HepG2 (cell line): ENCODE results near the gene ZNF546. TPM values are rescaled to one million over a fixed set of nuclear protein-coding genes. Genes with fewer than 3 reads are reported as not detected.

Experiments used
- CCAR2 ChIP-seq: fragments of 200-400 bp; formaldehyde crosslinking; optimal IDR thresholded peaks from 2 replicates; pipeline ENCODE3; 2018; ENCODE audit warnings: low read depth, mild to moderate bottlenecking, low read length, moderate library complexity
- RFX3 ChIP-seq: IDR thresholded peaks from 2 replicates; pipeline ENCODE4 v1.6.1; 2016; ENCODE audit warnings: missing biosample characterization, missing genetic modification reagents
- SIN3A ChIP-seq: IDR thresholded peaks from 2 replicates; pipeline ENCODE4 v1.6.1; 2011; ENCODE audit warnings: low read depth, mild to moderate bottlenecking, control low read depth, low read length, borderline replicate concordance
- WIZ ChIP-seq: sonication (generic); formaldehyde crosslinking; IDR thresholded peaks from 2 replicates; pipeline ENCODE4 v1.5.1; 2020; ENCODE audit warnings: mild to moderate bottlenecking, missing genetic modification reagents
- ZFP62 ChIP-seq: sonication (generic); formaldehyde crosslinking; IDR thresholded peaks from 2 replicates; pipeline ENCODE4 v1.4.0; 2020; ENCODE audit warnings: missing genetic modification reagents
- ZNF382 ChIP-seq: sonication (generic); formaldehyde crosslinking; IDR thresholded peaks from 2 replicates; pipeline ENCODE4 v1.5.0; 2020; ENCODE audit warnings: missing genetic modification reagents, mild to moderate bottlenecking, borderline replicate concordance
- ZNF446 ChIP-seq: sonication (generic); formaldehyde crosslinking; IDR thresholded peaks from 2 replicates; pipeline ENCODE4 v1.5.0; 2020; ENCODE audit warnings: mild to moderate bottlenecking, missing genetic modification reagents
- ZNF484 ChIP-seq: sonication (generic); formaldehyde crosslinking; IDR thresholded peaks from 2 replicates; pipeline ENCODE4 v1.5.1; 2020; ENCODE audit warnings: mild to moderate bottlenecking, low read depth, missing genetic modification reagents, borderline replicate concordance
- ZNF883 ChIP-seq: sonication (generic); formaldehyde crosslinking; IDR thresholded peaks from 2 replicates; pipeline ENCODE4 v1.5.1; 2020; ENCODE audit warnings: mild to moderate bottlenecking, missing genetic modification reagents; ENCODE audit errors: not compliant biosample characterization
- polyA plus RNA-seq, 8 experiments: library from polyadenylated mRNA; depleted of rRNA in 3 of 8; stranded (reverse) in 7 of 8; unstranded in 1 of 8; fragments of >200 nt; fragmentation: Illumina TruSeq in 4 of 8; extraction: Trizol in 4 of 8; gene quantifications; 2 replicates each; pipeline versions ENCODE4 v1.2.1 to v1.2.3, GENCODE V29; 2011 to 2016; ENCODE audit warnings: low read depth in 4 of 8, missing spikeins in 1 of 8, mixed read lengths in 1 of 8; ENCODE audit not compliant: insufficient read depth in 1 of 8
- total RNA-seq, 5 experiments: library from RNA; depleted of rRNA; stranded (reverse); fragments of >200 nt; fragmentation: Illumina TruSeq; extraction: Trizol; gene quantifications; 2 replicates each; pipeline ENCODE4 v1.2.3, GENCODE V29; 2016; ENCODE audit warnings: low read depth in 1 of 5
- TF ChIP-seq, protein P1 (sequence below): sonication (generic); formaldehyde crosslinking; IDR thresholded peaks from 2 replicates; pipeline ENCODE4 v1.4.0; 2020; ENCODE audit warnings: missing genetic modification reagents, mild to moderate bottlenecking, borderline replicate concordance
- TF ChIP-seq, protein P2 (sequence below): sonication (generic); formaldehyde crosslinking; IDR thresholded peaks from 2 replicates; pipeline ENCODE4 v1.5.1; 2020; ENCODE audit warnings: missing genetic modification reagents, mild to moderate bottlenecking, borderline replicate concordance
- TF ChIP-seq, protein P3 (sequence below): sonication (generic); formaldehyde crosslinking; IDR thresholded peaks from 2 replicates; pipeline ENCODE4 v1.5.0; 2020; ENCODE audit warnings: mild to moderate bottlenecking, missing genetic modification reagents, borderline replicate concordance
- TF ChIP-seq, protein P4 (sequence below): IDR thresholded peaks from 2 replicates; pipeline ENCODE4 v1.6.1; 2016; ENCODE audit warnings: missing compliant biosample characterization, missing genetic modification reagents, borderline replicate concordance
- TF ChIP-seq, protein P5 (sequence below): IDR thresholded peaks from 2 replicates; pipeline ENCODE4 v1.6.1; 2016; ENCODE audit warnings: low read depth, missing genetic modification reagents, missing compliant biosample characterization

The ZNF546 gene
- total and polyA plus RNA-seq, 2 of the 13 experiments (the other 11 are each of a cell fraction or from before 2014, with no cell fraction given) = 2.2 to 4.1 TPM

DNA sequence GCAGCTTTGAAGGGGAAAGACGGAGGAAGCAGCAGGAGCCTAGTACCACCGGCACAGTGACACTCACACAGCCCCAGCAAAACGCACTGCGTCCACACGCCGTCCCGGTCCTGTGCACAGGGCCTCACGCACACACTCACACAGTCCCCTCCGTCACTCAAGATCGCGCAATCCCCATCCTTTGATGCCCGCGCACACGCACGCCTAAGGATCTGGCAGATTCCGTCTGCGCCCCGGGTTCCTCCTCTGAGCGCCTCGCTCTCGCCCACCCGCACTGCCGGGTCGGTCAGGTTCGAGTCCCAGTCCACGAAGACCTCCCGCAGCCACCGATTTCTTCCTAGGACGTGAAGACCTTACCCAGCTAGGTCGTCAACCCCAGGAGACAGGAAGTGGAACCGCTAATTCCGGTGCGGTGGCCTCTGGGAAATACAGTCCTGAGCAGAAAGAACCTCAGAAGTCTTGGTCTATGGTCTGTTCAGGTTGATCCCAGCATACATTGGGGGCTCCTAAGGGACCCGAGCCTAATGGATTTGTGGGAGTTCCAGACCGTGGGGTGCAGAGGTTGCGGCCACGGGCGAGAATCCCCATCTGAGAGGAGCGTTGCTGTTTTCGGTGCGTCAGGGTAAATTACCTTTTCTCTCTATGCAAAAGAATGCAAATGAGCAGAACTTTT lies 59.1 kb downstream of the ZNF546 start, which contains the start of gene ZNF780B (continued):
- TF ChIP-seq, protein P1, sequence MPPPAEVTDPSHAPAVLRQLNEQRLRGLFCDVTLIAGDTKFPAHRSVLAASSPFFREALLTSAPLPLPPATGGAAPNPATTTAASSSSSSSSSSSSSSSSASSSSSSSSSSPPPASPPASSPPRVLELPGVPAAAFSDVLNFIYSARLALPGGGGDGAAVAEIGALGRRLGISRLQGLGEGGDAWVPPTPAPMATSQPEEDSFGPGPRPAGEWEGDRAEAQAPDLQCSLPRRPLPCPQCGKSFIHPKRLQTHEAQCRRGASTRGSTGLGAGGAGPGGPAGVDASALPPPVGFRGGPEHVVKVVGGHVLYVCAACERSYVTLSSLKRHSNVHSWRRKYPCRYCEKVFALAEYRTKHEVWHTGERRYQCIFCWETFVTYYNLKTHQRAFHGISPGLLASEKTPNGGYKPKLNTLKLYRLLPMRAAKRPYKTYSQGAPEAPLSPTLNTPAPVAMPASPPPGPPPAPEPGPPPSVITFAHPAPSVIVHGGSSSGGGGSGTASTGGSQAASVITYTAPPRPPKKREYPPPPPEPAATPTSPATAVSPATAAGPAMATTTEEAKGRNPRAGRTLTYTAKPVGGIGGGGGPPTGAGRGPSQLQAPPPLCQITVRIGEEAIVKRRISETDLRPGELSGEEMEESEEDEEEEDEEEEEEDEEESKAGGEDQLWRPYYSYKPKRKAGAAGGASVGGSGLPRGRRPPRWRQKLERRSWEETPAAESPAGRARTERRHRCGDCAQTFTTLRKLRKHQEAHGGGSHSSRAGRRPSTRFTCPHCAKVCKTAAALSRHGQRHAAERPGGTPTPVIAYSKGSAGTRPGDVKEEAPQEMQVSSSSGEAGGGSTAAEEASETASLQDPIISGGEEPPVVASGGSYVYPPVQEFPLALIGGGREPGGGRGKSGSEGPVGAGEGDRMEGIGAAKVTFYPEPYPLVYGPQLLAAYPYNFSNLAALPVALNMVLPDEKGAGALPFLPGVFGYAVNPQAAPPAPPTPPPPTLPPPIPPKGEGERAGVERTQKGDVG (CRISPR knock-in tag) = peak; percentile 59; the same call in 1 of the 2 replicates
- TF ChIP-seq RFX3 (CRISPR knock-in tag) (no peak), ZNF382 (CRISPR knock-in tag) (no peak), CCAR2 (no peak), ZFP62 (CRISPR knock-in tag) (no peak), SIN3A (no peak), WIZ (CRISPR knock-in tag) (0 out of 2 replicates have a peak, but pooled peaks have one; percentile 47), ZNF446 (CRISPR knock-in tag) (peak; percentile 93), ZNF883 (CRISPR knock-in tag) (peak; percentile 96), ZNF484 (no peak; the same call in 1 of the 2 replicates)
- TF ChIP-seq, protein P2, sequence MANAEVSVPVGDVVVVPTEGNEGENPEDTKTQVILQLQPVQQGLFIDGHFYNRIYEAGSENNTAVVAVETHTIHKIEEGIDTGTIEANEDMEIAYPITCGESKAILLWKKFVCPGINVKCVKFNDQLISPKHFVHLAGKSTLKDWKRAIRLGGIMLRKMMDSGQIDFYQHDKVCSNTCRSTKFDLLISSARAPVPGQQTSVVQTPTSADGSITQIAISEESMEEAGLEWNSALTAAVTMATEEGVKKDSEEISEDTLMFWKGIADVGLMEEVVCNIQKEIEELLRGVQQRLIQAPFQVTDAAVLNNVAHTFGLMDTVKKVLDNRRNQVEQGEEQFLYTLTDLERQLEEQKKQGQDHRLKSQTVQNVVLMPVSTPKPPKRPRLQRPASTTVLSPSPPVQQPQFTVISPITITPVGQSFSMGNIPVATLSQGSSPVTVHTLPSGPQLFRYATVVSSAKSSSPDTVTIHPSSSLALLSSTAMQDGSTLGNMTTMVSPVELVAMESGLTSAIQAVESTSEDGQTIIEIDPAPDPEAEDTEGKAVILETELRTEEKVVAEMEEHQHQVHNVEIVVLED (CRISPR knock-in tag) = peak; percentile 45; the same call in 1 of the 2 replicates
- TF ChIP-seq, protein P3, sequence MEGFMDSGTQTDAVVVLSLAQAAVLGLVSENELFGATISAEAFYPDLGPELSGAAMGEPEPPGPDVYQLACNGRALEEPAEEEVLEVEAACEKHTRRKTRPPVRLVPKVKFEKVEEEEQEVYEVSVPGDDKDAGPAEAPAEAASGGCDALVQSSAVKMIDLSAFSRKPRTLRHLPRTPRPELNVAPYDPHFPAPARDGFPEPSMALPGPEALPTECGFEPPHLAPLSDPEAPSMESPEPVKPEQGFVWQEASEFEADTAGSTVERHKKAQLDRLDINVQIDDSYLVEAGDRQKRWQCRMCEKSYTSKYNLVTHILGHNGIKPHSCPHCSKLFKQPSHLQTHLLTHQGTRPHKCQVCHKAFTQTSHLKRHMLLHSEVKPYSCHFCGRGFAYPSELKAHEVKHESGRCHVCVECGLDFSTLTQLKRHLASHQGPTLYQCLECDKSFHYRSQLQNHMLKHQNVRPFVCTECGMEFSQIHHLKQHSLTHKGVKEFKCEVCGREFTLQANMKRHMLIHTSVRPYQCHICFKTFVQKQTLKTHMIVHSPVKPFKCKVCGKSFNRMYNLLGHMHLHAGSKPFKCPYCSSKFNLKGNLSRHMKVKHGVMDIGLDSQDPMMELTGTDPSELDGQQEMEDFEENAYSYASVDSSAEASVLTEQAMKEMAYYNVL = peak; percentile 50; the same call in 1 of the 2 replicates
- TF ChIP-seq, protein P4, sequence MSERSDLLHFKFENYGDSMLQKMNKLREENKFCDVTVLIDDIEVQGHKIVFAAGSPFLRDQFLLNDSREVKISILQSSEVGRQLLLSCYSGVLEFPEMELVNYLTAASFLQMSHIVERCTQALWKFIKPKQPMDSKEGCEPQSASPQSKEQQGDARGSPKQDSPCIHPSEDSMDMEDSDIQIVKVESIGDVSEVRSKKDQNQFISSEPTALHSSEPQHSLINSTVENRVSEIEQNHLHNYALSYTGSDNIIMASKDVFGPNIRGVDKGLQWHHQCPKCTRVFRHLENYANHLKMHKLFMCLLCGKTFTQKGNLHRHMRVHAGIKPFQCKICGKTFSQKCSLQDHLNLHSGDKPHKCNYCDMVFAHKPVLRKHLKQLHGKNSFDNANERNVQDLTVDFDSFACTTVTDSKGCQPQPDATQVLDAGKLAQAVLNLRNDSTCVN (CRISPR knock-in tag) = no peak
- TF ChIP-seq, protein P5, sequence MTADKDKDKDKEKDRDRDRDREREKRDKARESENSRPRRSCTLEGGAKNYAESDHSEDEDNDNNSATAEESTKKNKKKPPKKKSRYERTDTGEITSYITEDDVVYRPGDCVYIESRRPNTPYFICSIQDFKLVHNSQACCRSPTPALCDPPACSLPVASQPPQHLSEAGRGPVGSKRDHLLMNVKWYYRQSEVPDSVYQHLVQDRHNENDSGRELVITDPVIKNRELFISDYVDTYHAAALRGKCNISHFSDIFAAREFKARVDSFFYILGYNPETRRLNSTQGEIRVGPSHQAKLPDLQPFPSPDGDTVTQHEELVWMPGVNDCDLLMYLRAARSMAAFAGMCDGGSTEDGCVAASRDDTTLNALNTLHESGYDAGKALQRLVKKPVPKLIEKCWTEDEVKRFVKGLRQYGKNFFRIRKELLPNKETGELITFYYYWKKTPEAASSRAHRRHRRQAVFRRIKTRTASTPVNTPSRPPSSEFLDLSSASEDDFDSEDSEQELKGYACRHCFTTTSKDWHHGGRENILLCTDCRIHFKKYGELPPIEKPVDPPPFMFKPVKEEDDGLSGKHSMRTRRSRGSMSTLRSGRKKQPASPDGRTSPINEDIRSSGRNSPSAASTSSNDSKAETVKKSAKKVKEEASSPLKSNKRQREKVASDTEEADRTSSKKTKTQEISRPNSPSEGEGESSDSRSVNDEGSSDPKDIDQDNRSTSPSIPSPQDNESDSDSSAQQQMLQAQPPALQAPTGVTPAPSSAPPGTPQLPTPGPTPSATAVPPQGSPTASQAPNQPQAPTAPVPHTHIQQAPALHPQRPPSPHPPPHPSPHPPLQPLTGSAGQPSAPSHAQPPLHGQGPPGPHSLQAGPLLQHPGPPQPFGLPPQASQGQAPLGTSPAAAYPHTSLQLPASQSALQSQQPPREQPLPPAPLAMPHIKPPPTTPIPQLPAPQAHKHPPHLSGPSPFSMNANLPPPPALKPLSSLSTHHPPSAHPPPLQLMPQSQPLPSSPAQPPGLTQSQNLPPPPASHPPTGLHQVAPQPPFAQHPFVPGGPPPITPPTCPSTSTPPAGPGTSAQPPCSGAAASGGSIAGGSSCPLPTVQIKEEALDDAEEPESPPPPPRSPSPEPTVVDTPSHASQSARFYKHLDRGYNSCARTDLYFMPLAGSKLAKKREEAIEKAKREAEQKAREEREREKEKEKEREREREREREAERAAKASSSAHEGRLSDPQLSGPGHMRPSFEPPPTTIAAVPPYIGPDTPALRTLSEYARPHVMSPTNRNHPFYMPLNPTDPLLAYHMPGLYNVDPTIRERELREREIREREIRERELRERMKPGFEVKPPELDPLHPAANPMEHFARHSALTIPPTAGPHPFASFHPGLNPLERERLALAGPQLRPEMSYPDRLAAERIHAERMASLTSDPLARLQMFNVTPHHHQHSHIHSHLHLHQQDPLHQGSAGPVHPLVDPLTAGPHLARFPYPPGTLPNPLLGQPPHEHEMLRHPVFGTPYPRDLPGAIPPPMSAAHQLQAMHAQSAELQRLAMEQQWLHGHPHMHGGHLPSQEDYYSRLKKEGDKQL = no peak
